H1 (cell line): Measurements from ENCODE around the gene INPP4B.

Experiments
- CTCF ChIP-seq, 3 experiments: IDR thresholded peaks; 1 replicate in 2 of 3; 2 replicates in 1 of 3; pipeline versions ENCODE4 v1.5.1 to v1.6.1; 2011; ENCODE audit warnings: low read length in 3 of 3, mild to moderate bottlenecking in 3 of 3, inconsistent platforms in 2 of 3, low read depth in 1 of 3, moderate library complexity in 1 of 3; ENCODE audit not compliant: insufficient read depth in 1 of 3; ENCODE audit errors: control extremely low read depth in 1 of 3
- EZH2 ChIP-seq: fragments of 200-600 bp; sonication (generic); IDR thresholded peaks from 2 replicates; pipeline ENCODE4 v1.7.1; 2012; ENCODE audit warnings: low read depth, mild to moderate bottlenecking, moderate library complexity, low read length, inconsistent platforms; ENCODE audit not compliant: severe bottlenecking
- FOSL1 ChIP-seq: IDR thresholded peaks from 2 replicates; pipeline ENCODE4 v1.6.1; 2011; ENCODE audit warnings: mild to moderate bottlenecking, low read depth, low read length, moderate library complexity; ENCODE audit not compliant: insufficient read depth
- NRF1 ChIP-seq: IDR thresholded peaks from 2 replicates; pipeline ENCODE4 v1.6.1; 2011; ENCODE audit warnings: mild to moderate bottlenecking, low read depth, low read length, improper control_type of control experiment
- POLR2A ChIP-seq, 2 experiments: IDR thresholded peaks; 1 replicate in 1 of 2; 2 replicates in 1 of 2; pipeline ENCODE4 v1.6.1; 2011; ENCODE audit warnings: low read depth in 2 of 2, low read length in 2 of 2, mild to moderate bottlenecking in 2 of 2; ENCODE audit errors: control extremely low read depth in 1 of 2
- POLR2AphosphoS5 ChIP-seq: IDR thresholded peaks from 2 replicates; pipeline ENCODE4 v1.6.1; 2011; ENCODE audit warnings: low read depth, low read length
- POU5F1 ChIP-seq: IDR thresholded peaks from 2 replicates; pipeline ENCODE4 v1.6.1; 2011; ENCODE audit warnings: low read depth, mild to moderate bottlenecking, low read length, moderate library complexity
- SRF ChIP-seq: IDR thresholded peaks from 2 replicates; pipeline ENCODE4 v1.6.1; 2011; ENCODE audit warnings: mild to moderate bottlenecking, low read depth, low read length, moderate library complexity

DNA sequence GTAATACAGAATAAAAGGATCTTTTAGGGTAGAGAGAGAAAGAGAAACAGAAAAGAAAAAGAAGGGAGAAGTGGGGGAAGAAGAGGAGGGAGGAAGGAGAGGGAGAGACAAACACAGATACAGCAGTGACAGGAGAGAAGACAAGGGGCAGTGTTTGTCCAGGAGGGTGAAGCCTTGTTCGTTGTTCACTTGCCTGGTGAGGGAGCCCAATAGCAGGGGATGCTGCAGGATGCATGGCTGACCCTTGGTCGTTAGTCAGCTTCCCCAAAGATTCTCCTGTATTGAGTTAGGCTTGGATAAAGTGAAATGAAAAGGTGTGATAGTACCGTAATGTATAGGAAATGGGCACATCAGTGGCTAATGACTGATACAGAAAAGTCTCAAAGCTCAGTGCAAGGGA lies 806.1 kb downstream of the INPP4B start:
- no peak for TF ChIP-seq POLR2A (IDR thresholded peaks at IDR 0.05; ENCODE audit: control extremely low read depth in 1 of 2, low read depth in 2 of 2, low read length in 2 of 2)
- TF ChIP-seq EZH2, result no peak
- no peak for TF ChIP-seq FOSL1
- no peak for TF ChIP-seq POLR2AphosphoS5
- peak; percentile 9 to 48 (median 29); a peak in 3 of 4 replicates for TF ChIP-seq CTCF (IDR thresholded peaks at IDR 0.05; ENCODE audit: control extremely low read depth in 1 of 3, insufficient read depth in 1 of 3, low read depth in 1 of 3, low read length in 3 of 3)
- no peak for TF ChIP-seq NRF1
- no peak for TF ChIP-seq POU5F1
- TF ChIP-seq SRF, result no peak
